Endothelial cell of umbilical vein (primary cell): ENCODE results near the gene ZNF280D. TPM values are rescaled to one million over a fixed set of nuclear protein-coding genes. Genes with fewer than 3 reads are reported as not detected.

Experiments used
- BruUV-seq: library from RNA; stranded (reverse); fragments of 400-500 nt; replicated peaks from 2 replicates; lab custom pipeline; 2021; lab: Mats Ljungman, UMichigan
- CTCF ChIA-PET: fragments of 300-600, 350-600 bp; sonication (Branson Sonifier 250); formaldehyde crosslinking; loops from one replicate; lab custom pipeline; 2021; ENCODE audit warnings: antibody characterized with exemption, inconsistent platforms; lab: Charles Lee
- POLR2A ChIA-PET: fragments of 300-600, 350-600 bp; sonication (Branson Sonifier 250); formaldehyde crosslinking; loops from one replicate; lab custom pipeline; 2021; ENCODE audit warnings: antibody characterized with exemption, inconsistent platforms; lab: Charles Lee
- DNase-seq: peaks from one replicate; pipeline ENCODE4 v3.0.0-alpha.2; 2011; ENCODE audit warnings: low read depth, low spot score
- FAIRE-seq: peaks from 2 replicates; lab custom pipeline; 2011; peaks lifted over from hg19 to GRCh38; lab: Jason Lieb, UNC
- H2AFZ ChIP-seq: 2 replicates; pipeline ENCODE4 v1.6.0; 2012; ENCODE audit warnings: low read depth, low read length, control low read depth, inconsistent platforms
- H3K27ac ChIP-seq: 2 replicates; pipeline ENCODE4 v1.5.1; 2011; ENCODE audit warnings: low read depth, mild to moderate bottlenecking, control low read depth, low read length, moderate library complexity; ENCODE audit not compliant: insufficient read depth
- H3K27me3 ChIP-seq, 2 experiments: 2 replicates each; pipeline versions ENCODE4 v1.6.0 to v1.6.1; 2011; ENCODE audit warnings: low read length in 2 of 2, mixed read lengths in 1 of 2; ENCODE audit not compliant: control insufficient read depth in 2 of 2, insufficient read depth in 2 of 2
- H3K36me3 ChIP-seq, 2 experiments: 2 replicates in 1 of 2; 3 replicates in 1 of 2; pipeline ENCODE4 v1.5.1; 2011; ENCODE audit warnings: low read length in 2 of 2, mild to moderate bottlenecking in 1 of 2, moderate library complexity in 1 of 2; ENCODE audit not compliant: control insufficient read depth in 2 of 2, insufficient read depth in 2 of 2; ENCODE audit errors: extremely low read depth in 1 of 2
- H3K4me1 ChIP-seq: 3 replicates; pipeline ENCODE4 v1.5.1; 2011; ENCODE audit warnings: mild to moderate bottlenecking, low read length; ENCODE audit not compliant: control insufficient read depth, insufficient read depth; ENCODE audit errors: extremely low read depth
- H3K4me2 ChIP-seq: 2 replicates; pipeline ENCODE4 v1.6.1; 2011; ENCODE audit warnings: low read length, control low read depth, mixed read lengths; ENCODE audit not compliant: insufficient read depth
- H3K4me3 ChIP-seq, 3 experiments: fragments of 200-600 bp in 1 of 3; sonication (generic), shearing (Covaris generic) in 1 of 3; replicated peaks in 1 of 3; 2 replicates each; pipeline ENCODE4 v1.5.1; 2011 to 2016; ENCODE audit warnings: control low read depth in 3 of 3, low read length in 3 of 3, mild to moderate bottlenecking in 2 of 3, inconsistent platforms in 1 of 3, low read depth in 1 of 3, moderate library complexity in 1 of 3; ENCODE audit not compliant: insufficient read depth in 1 of 3
- H3K79me2 ChIP-seq: 2 replicates; pipeline ENCODE4 v1.6.0; 2012; ENCODE audit warnings: low read length, inconsistent platforms; ENCODE audit not compliant: control insufficient read depth, insufficient read depth
- H3K9ac ChIP-seq: replicated peaks from 2 replicates; pipeline ENCODE3; 2011; ENCODE audit warnings: low read length, control low read depth; ENCODE audit not compliant: insufficient read depth; ENCODE audit errors: extremely low read depth
- H3K9me1 ChIP-seq: replicated peaks from 3 replicates; pipeline ENCODE4 v1.6.0; 2011; ENCODE audit warnings: mild to moderate bottlenecking, low read length; ENCODE audit not compliant: control insufficient read depth, insufficient read depth; ENCODE audit errors: extremely low read depth
- H3K9me3 ChIP-seq: replicated peaks from 2 replicates; pipeline ENCODE4 v1.5.1; 2012; ENCODE audit warnings: low read length, inconsistent platforms; ENCODE audit not compliant: control insufficient read depth, insufficient read depth
- H4K20me1 ChIP-seq: replicated peaks from 2 replicates; pipeline ENCODE3; 2011; ENCODE audit warnings: mild to moderate bottlenecking, low read length; ENCODE audit not compliant: control insufficient read depth, insufficient read depth; ENCODE audit errors: extremely low read depth
- EZH2 ChIP-seq: IDR thresholded peaks from 2 replicates; pipeline ENCODE4 v1.6.1; 2012; ENCODE audit warnings: borderline replicate concordance, low read depth, mild to moderate bottlenecking, moderate library complexity, low read length, inconsistent platforms; ENCODE audit not compliant: severe bottlenecking
- FOS ChIP-seq: IDR thresholded peaks from 2 replicates; pipeline ENCODE4 v1.6.1; 2011; ENCODE audit warnings: mild to moderate bottlenecking, low read length, moderate library complexity, borderline replicate concordance; ENCODE audit not compliant: insufficient read depth
- GATA2 ChIP-seq: IDR thresholded peaks from 2 replicates; pipeline ENCODE4 v1.7.0; 2011; ENCODE audit warnings: low read depth, mild to moderate bottlenecking, moderate library complexity, mixed read lengths, low read length; ENCODE audit not compliant: insufficient read length, insufficient read depth
- JUN ChIP-seq: IDR thresholded peaks from 2 replicates; pipeline ENCODE4 v1.6.1; 2011; ENCODE audit warnings: borderline replicate concordance, low read depth; ENCODE audit not compliant: insufficient read length, insufficient read depth
- MYC ChIP-seq: IDR thresholded peaks from one replicate; pipeline ENCODE4 v1.6.1; 2011; ENCODE audit warnings: mild to moderate bottlenecking, low read depth, low read length
- POLR2A ChIP-seq: IDR thresholded peaks from 2 replicates; pipeline ENCODE4 v1.6.1; 2012; ENCODE audit warnings: low read depth, mild to moderate bottlenecking, control low read depth, low read length
- POLR2AphosphoS5 ChIP-seq: IDR thresholded peaks from 2 replicates; pipeline ENCODE4 v1.6.1; 2012; ENCODE audit warnings: low read depth, mild to moderate bottlenecking, control low read depth, low read length, moderate library complexity; ENCODE audit not compliant: insufficient read depth
- dilution Hi-C: fragments of 300-500 bp; cut with MboI; formaldehyde crosslinking; loops from one replicate; pipeline ENCODE4 v1.15.0; 2019; ENCODE audit warnings: low sequenced_read_pairs; ENCODE audit not compliant: extremely low pct_ligation_motif_present
- intact Hi-C: fragments of 100-400 bp; cut with micrococcal nuclease; formaldehyde crosslinking; loops from one replicate; pipeline ENCODE4 v1.10.0; 2022
- polyA plus RNA-seq, 4 experiments: library from polyadenylated mRNA; depleted of rRNA in 3 of 4; stranded (reverse) in 3 of 4; unstranded in 1 of 4; fragments of >200 nt; gene quantifications; 2 replicates each; pipeline versions ENCODE4 v1.2.1 to v1.2.3, GENCODE V29; 2011 to 2012; ENCODE audit warnings: missing spikeins in 1 of 4
- total RNA-seq: library from RNA; stranded (reverse); gene quantifications from 2 replicates; pipeline ENCODE4 v1.2.3, GENCODE V29; 2021
- TF ChIP-seq, protein P1 (sequence below): IDR thresholded peaks from 2 replicates; pipeline ENCODE4 v1.6.1; 2011; ENCODE audit not compliant: insufficient read depth, insufficient read length
- TF ChIP-seq, protein P2 (sequence below), 2 donors: IDR thresholded peaks; 1 replicate in 1 of 2; 2 replicates in 1 of 2; pipeline ENCODE4 v1.5.1; 2011; ENCODE audit warnings: low read length in 2 of 2, mild to moderate bottlenecking in 2 of 2, moderate library complexity in 2 of 2, control low read depth in 1 of 2, inconsistent platforms in 1 of 2, low read depth in 1 of 2; ENCODE audit not compliant: insufficient read depth in 1 of 2; ENCODE audit errors: extremely low read depth in 1 of 2

Gene ZNF280D
- total and polyA plus RNA-seq, 2 donors (not counting 3 experiments of a cell fraction or from before 2014, with no cell fraction given) = 9.6 to 42.1 TPM

DNA sequence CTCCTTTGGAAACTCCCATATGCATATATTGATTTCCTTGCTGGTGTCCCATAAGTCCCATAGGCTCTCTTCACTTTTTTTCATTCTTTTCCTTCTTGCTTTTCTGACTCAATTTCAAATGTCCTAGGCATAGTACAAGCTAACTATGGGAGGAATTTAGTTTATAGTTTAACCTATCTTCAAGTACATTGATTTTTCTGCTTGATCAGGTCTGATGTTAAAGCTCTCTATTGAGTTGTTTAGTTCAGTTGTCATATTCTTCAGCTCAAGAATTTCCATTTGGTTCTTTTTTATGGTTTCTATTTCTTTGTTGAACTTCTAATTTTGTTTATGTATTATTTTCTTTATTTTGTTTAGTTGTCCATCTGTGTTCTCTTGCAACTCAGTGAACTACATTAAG, 147.1 kb downstream of the ZNF280D start:
- no peak overlapping the region for H3K27ac ChIP-seq
- TF ChIP-seq MYC (no peak), JUN (no peak), POLR2AphosphoS5 (no peak), GATA2 (no peak), POLR2A (no peak), FOS (no peak), EZH2 (no peak)
- TF ChIP-seq, protein P1, sequence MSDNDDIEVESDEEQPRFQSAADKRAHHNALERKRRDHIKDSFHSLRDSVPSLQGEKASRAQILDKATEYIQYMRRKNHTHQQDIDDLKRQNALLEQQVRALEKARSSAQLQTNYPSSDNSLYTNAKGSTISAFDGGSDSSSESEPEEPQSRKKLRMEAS = no peak
- TF ChIP-seq, protein P2, sequence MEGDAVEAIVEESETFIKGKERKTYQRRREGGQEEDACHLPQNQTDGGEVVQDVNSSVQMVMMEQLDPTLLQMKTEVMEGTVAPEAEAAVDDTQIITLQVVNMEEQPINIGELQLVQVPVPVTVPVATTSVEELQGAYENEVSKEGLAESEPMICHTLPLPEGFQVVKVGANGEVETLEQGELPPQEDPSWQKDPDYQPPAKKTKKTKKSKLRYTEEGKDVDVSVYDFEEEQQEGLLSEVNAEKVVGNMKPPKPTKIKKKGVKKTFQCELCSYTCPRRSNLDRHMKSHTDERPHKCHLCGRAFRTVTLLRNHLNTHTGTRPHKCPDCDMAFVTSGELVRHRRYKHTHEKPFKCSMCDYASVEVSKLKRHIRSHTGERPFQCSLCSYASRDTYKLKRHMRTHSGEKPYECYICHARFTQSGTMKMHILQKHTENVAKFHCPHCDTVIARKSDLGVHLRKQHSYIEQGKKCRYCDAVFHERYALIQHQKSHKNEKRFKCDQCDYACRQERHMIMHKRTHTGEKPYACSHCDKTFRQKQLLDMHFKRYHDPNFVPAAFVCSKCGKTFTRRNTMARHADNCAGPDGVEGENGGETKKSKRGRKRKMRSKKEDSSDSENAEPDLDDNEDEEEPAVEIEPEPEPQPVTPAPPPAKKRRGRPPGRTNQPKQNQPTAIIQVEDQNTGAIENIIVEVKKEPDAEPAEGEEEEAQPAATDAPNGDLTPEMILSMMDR (IDR thresholded peaks at IDR 0.05; ENCODE audit: extremely low read depth in 1 of 2, insufficient read depth in 1 of 2, low read depth in 1 of 2, low read length in 2 of 2) = no peak
- no peak for DNase-seq
- no peak overlapping the region for H2AFZ ChIP-seq
- H3K4me1 ChIP-seq = no peaks in the 10 kb centered on the region
- FAIRE-seq = no peak
- POLR2A ChIA-PET = no interaction called here
- CTCF ChIA-PET = no interaction called here
- no peaks in the 10 kb centered on the region for H3K9me1 ChIP-seq
- peaks cover 2% of the 10 kb centered on the region for H3K9me3 ChIP-seq
- intact Hi-C loops (no loop called here), dilution Hi-C loops (no loop called here)
- no peak overlapping the region for H3K9ac ChIP-seq
- H3K4me2 ChIP-seq = no peak overlapping the region
- no peaks in the 10 kb centered on the region for H3K79me2 ChIP-seq
- no TSS peak for BruUV-seq
- H4K20me1 ChIP-seq = no peaks in the 10 kb centered on the region
- no peaks in the 10 kb centered on the region for H3K36me3 ChIP-seq
- peaks cover 0 to 4% of the 10 kb centered on the region in 2 experiments for H3K27me3 ChIP-seq
- H3K4me3 ChIP-seq = no peak overlapping the region
